ENCODE data around the gene SPHK2.
"Not testable (repeated sequence)": the region's sequence is repeated elsewhere in the genome, so short reads cannot be mapped to it uniquely, and the experiment has no call there.

The SPHK2 gene

DNA sequence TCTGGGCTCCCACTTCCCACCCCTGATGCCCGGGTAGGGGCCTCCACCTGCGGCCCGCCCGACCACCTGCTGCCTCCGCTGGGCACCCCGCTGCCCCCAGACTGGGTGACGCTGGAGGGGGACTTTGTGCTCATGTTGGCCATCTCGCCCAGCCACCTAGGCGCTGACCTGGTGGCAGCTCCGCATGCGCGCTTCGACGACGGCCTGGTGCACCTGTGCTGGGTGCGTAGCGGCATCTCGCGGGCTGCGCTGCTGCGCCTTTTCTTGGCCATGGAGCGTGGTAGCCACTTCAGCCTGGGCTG, 9.9 kb downstream of the SPHK2 start:
- no peak overlapping the region for H2AK5ac ChIP-seq (ENCODE audit: low read length)
- no peak overlapping the region for H3K4me3 ChIP-seq (ENCODE audit: low read length)
- no peak overlapping the region for H4K8ac ChIP-seq (ENCODE audit: low read depth, low read length)
- no peak overlapping the region for H3K4me2 ChIP-seq (ENCODE audit: low read length)
- DNase-seq, result no peak
- no peak overlapping the region for H3K23ac ChIP-seq (ENCODE audit: low read length)
- no peak overlapping the region for H3K18ac ChIP-seq (ENCODE audit: low read length)
- H3K4ac ChIP-seq (ENCODE audit: low read depth, low read length), result no peak overlapping the region
- no peaks in the 10 kb centered on the region for H3K36me3 ChIP-seq (ENCODE audit: control insufficient read depth, insufficient read depth, low read length)
- peaks cover 8% of the 10 kb centered on the region for H3K4me1 ChIP-seq (ENCODE audit: control insufficient read depth, low read depth, low read length)
- no peak overlapping the region for H3K9ac ChIP-seq (ENCODE audit: low read length)
- peaks cover 2% of the 10 kb centered on the region for H3K79me1 ChIP-seq (ENCODE audit: low read length)
- no peak overlapping the region for H2BK120ac ChIP-seq (ENCODE audit: low read depth, low read length)
- H2BK15ac ChIP-seq (replicated peaks; ENCODE audit: low read depth), result no peak overlapping the region
- no peak overlapping the region for H3K27ac ChIP-seq (ENCODE audit: low read depth, low read length)
- WGBS (ENCODE audit: extremely low coverage, insufficient coverage, low lambda C conversion rate), result no CpG with 5 or more reads among the region's 22 CpGs
- no peaks in the 10 kb centered on the region for H3K79me2 ChIP-seq (ENCODE audit: control insufficient read depth, insufficient read depth, low read length)
- no peaks in the 10 kb centered on the region for H3K27me3 ChIP-seq (ENCODE audit: insufficient read depth, low read length, poor library complexity)
- H3K56ac ChIP-seq (ENCODE audit: low read length), result no peak overlapping the region
- no peak overlapping the region for H4K5ac ChIP-seq (ENCODE audit: low read length)
- no peak overlapping the region for H2BK5ac ChIP-seq (ENCODE audit: low read length)

DNA sequence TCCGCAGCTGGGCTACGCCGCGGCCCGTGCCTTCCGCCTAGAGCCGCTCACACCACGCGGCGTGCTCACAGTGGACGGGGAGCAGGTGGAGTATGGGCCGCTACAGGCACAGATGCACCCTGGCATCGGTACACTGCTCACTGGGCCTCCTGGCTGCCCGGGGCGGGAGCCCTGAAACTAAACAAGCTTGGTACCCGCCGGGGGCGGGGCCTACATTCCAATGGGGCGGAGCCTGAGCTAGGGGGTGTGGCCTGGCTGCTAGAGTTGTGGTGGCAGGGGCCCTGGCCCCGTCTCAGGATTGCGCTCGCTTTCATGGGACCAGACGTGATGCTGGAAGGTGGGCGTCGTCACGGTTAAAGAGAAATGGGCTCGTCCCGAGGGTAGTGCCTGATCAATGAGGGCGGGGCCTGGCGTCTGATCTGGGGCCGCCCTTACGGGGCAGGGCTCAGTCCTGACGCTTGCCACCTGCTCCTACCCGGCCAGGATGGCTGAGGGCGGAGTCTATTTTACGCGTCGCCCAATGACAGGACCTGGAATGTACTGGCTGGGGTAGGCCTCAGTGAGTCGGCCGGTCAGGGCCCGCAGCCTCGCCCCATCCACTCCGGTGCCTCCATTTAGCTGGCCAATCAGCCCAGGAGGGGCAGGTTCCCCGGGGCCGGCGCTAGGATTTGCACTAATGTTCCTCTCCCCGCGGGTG, 10.4 kb downstream of the SPHK2 start:
- Histone ChIP-seq H2BK5ac (ENCODE audit: low read length) (no peak overlapping the region), H3K9ac (ENCODE audit: low read length) (peak overlapping the region; percentile 76), H3K4ac (ENCODE audit: low read depth, low read length) (no peak overlapping the region), H3K56ac (ENCODE audit: low read length) (peak overlapping the region; percentile 89), H3K79me1 (ENCODE audit: low read length) (peaks cover 2% of the 10 kb centered on the region), H4K8ac (ENCODE audit: low read depth, low read length) (no peak overlapping the region), H3K36me3 (ENCODE audit: control insufficient read depth, insufficient read depth, low read length) (no peaks in the 10 kb centered on the region), H2AK5ac (ENCODE audit: low read length) (no peak overlapping the region), H3K18ac (ENCODE audit: low read length) (peak overlapping the region; percentile 56), H3K4me2 (ENCODE audit: low read length) (peak overlapping the region; percentile 79), H3K4me1 (ENCODE audit: control insufficient read depth, low read depth, low read length) (peaks cover 8% of the 10 kb centered on the region), H3K27ac (ENCODE audit: low read depth, low read length) (peak overlapping the region; percentile 83), H3K27me3 (ENCODE audit: insufficient read depth, low read length, poor library complexity) (no peaks in the 10 kb centered on the region), H4K5ac (ENCODE audit: low read length) (no peak overlapping the region), H2BK120ac (ENCODE audit: low read depth, low read length) (no peak overlapping the region), H3K79me2 (ENCODE audit: control insufficient read depth, insufficient read depth, low read length) (no peaks in the 10 kb centered on the region), H2BK15ac (replicated peaks; ENCODE audit: low read depth) (no peak overlapping the region), H3K23ac (ENCODE audit: low read length) (no peak overlapping the region), H3K4me3 (ENCODE audit: low read length) (no peak overlapping the region)
- no CpG with 5 or more reads among the region's 48 CpGs for WGBS (ENCODE audit: extremely low coverage, insufficient coverage, low lambda C conversion rate)
- DNase-seq, result peak; percentile 97

DNA sequence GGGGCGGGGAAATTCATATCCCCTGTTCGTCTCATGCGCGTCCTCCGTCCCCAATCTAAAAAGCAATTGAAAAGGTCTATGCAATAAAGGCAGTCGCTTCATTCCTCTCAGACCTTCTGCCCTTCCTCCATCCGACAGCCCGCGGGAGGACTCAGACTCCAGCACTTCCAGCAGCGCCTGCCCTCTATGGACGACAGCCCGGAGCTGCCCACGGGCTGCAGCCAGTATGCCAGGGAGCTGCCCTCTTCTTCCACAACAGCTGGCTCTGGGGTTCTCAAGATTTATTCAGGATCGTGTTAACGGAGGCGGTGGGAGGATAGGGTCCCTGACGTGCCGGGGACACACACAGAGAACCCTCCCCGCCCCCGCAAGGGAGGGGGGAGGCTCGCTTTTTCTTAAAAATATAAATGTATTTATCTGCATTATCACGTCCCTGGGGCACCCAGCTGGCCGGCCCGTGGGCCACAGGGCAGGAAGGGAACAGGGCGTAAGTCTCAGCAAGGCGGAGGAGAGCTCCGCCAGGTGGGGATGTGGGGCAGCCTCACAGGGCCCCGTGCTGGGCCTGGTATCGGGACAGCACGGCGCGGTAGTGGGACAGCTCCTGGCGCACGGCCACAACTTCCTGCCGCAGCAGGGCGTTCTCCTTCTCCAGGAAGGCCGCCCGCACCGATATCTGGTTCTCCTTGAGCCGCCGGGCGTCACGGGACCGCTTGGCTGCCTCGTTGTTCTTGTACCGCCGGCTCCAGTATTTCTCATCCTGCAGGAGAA, 11.2 kb downstream of the SPHK2 start:
- Histone ChIP-seq H2AK5ac (ENCODE audit: low read length) (no peak overlapping the region), H3K56ac (ENCODE audit: low read length) (peak overlapping the region; percentile 89), H4K5ac (ENCODE audit: low read length) (no peak overlapping the region), H3K79me1 (ENCODE audit: low read length) (peaks cover under 1% of the 10 kb centered on the region), H3K18ac (ENCODE audit: low read length) (peak overlapping the region; percentile 56), H2BK120ac (ENCODE audit: low read depth, low read length) (peak overlapping the region; percentile 10), H3K27me3 (ENCODE audit: insufficient read depth, low read length, poor library complexity) (no peaks in the 10 kb centered on the region), H3K9ac (ENCODE audit: low read length) (peak overlapping the region; percentile 76), H2BK5ac (ENCODE audit: low read length) (peak overlapping the region; percentile 45), H4K8ac (ENCODE audit: low read depth, low read length) (no peak overlapping the region), H3K36me3 (ENCODE audit: control insufficient read depth, insufficient read depth, low read length) (no peaks in the 10 kb centered on the region), H3K79me2 (ENCODE audit: control insufficient read depth, insufficient read depth, low read length) (no peaks in the 10 kb centered on the region), H3K4me3 (ENCODE audit: low read length) (peak overlapping the region; percentile 17), H3K27ac (ENCODE audit: low read depth, low read length) (peak overlapping the region; percentile 83), H3K4me2 (ENCODE audit: low read length) (peak overlapping the region; percentile 79), H3K4me1 (ENCODE audit: control insufficient read depth, low read depth, low read length) (peaks cover 12% of the 10 kb centered on the region), H3K23ac (ENCODE audit: low read length) (no peak overlapping the region), H3K4ac (ENCODE audit: low read depth, low read length) (no peak overlapping the region), H2BK15ac (replicated peaks; ENCODE audit: low read depth) (no peak overlapping the region)
- DNase-seq, result peak; percentile 90
- no CpG with 5 or more reads among the region's 47 CpGs for WGBS (ENCODE audit: extremely low coverage, insufficient coverage, low lambda C conversion rate)

DNA sequence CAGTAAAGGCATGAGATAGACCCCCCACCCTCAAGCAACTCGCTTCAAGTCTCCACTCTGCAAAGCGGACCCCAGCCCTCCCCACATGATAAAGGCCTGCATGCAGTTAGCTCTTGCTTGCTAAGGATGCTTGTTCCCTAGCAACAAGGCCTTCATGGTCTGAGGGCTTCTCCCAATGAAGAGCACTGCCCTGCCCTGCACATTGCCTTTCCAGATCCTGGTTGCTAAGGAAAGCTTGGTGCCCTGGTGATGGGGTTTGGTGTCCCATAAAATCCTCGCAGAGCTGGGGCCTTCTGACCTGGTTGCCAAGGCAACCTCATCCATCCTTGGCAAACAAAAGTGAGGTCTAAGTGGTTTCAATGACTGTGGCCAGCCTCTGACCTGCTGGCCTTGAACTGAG, 11.9 kb downstream of the SPHK2 start:
- Histone ChIP-seq H2AK5ac (ENCODE audit: low read length) (no peak overlapping the region), H3K4me3 (ENCODE audit: low read length) (no peak overlapping the region), H4K5ac (ENCODE audit: low read length) (no peak overlapping the region), H2BK120ac (ENCODE audit: low read depth, low read length) (no peak overlapping the region), H3K18ac (ENCODE audit: low read length) (no peak overlapping the region), H3K27me3 (ENCODE audit: insufficient read depth, low read length, poor library complexity) (peaks cover 6% of the 10 kb centered on the region), H3K36me3 (ENCODE audit: control insufficient read depth, insufficient read depth, low read length) (no peaks in the 10 kb centered on the region), H3K56ac (ENCODE audit: low read length) (peak overlapping the region; percentile 89), H3K4me1 (ENCODE audit: control insufficient read depth, low read depth, low read length) (peaks cover 12% of the 10 kb centered on the region), H3K9ac (ENCODE audit: low read length) (peak overlapping the region; percentile 76), H2BK5ac (ENCODE audit: low read length) (no peak overlapping the region), H3K79me2 (ENCODE audit: control insufficient read depth, insufficient read depth, low read length) (no peaks in the 10 kb centered on the region), H3K4me2 (ENCODE audit: low read length) (peak overlapping the region; percentile 79), H3K23ac (ENCODE audit: low read length) (no peak overlapping the region), H4K8ac (ENCODE audit: low read depth, low read length) (no peak overlapping the region), H2BK15ac (replicated peaks; ENCODE audit: low read depth) (no peak overlapping the region), H3K27ac (ENCODE audit: low read depth, low read length) (no peak overlapping the region), H3K79me1 (ENCODE audit: low read length) (no peaks in the 10 kb centered on the region), H3K4ac (ENCODE audit: low read depth, low read length) (no peak overlapping the region)
- WGBS (ENCODE audit: extremely low coverage, insufficient coverage, low lambda C conversion rate), result no CpG with 5 or more reads among the region's 3 CpGs
- DNase-seq, result no peak

DNA sequence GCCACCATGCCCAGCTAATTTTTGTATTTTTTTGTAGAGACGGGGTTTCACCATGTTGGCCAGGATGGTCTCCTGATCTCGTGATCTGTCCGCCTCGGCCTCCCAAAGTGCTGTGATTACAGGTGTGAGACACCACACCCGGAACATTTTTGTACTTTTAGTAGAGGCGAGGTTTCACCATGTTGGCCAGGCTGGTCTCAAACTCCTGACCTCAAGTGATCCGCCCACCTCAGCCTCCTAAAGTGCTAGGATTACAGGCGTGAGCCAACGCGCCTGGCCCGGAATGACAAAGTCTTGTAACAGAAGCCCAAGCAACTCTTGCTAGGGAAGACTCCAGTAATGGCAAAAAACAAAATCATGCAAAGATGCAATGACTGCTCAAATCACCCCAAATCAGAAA, 13.0 kb downstream of the SPHK2 start:
- H3K79me1 ChIP-seq (ENCODE audit: low read length); H3K27me3 ChIP-seq (ENCODE audit: insufficient read depth, low read length, poor library complexity); H2BK5ac ChIP-seq (ENCODE audit: low read length); H3K36me3 ChIP-seq (ENCODE audit: control insufficient read depth, insufficient read depth, low read length); H3K4me1 ChIP-seq (ENCODE audit: control insufficient read depth, low read depth, low read length); H3K79me2 ChIP-seq (ENCODE audit: control insufficient read depth, insufficient read depth, low read length); H4K8ac ChIP-seq (ENCODE audit: low read depth, low read length); H3K18ac ChIP-seq (ENCODE audit: low read length); H3K4me3 ChIP-seq (ENCODE audit: low read length); H3K4ac ChIP-seq (ENCODE audit: low read depth, low read length); H3K27ac ChIP-seq (ENCODE audit: low read depth, low read length); H3K4me2 ChIP-seq (ENCODE audit: low read length); H3K56ac ChIP-seq (ENCODE audit: low read length); H2BK120ac ChIP-seq (ENCODE audit: low read depth, low read length); H2AK5ac ChIP-seq (ENCODE audit: low read length); H2BK15ac ChIP-seq (replicated peaks; ENCODE audit: low read depth); H3K9ac ChIP-seq (ENCODE audit: low read length); H4K5ac ChIP-seq (ENCODE audit: low read length); DNase-seq; H3K23ac ChIP-seq (ENCODE audit: low read length): not testable (repeated sequence)
- WGBS (ENCODE audit: extremely low coverage, insufficient coverage, low lambda C conversion rate), result no CpG with 5 or more reads among the region's 11 CpGs
